Stimulated activated CD8-positive, alpha-beta memory T cell treated with anti-CD3 and anti-CD28 coated beads, Interleukin-12 subunit alpha, Interleukin-12 subunit beta, amount 100 ng/mL, for 24 hours (primary cell): Measurements from ENCODE around the gene NID2.

Experiments
- DNase-seq: peaks from one replicate; pipeline ENCODE4 v3.0.0-alpha.2; 2020; ENCODE audit errors: extremely low read depth

NID2 gene

GRCh38 chr14:52003324-52003723 is 65.5 kb downstream of the NID2 start:
- no peak for DNase-seq

- DNase-seq: no peak
Observed at GRCh38 chr14:52002542-52002941, 66.3 kb downstream of the NID2 start.

- no peak for DNase-seq
Observed at GRCh38 chr14:52000696-52001095, 68.2 kb downstream of the NID2 start.

DNA sequence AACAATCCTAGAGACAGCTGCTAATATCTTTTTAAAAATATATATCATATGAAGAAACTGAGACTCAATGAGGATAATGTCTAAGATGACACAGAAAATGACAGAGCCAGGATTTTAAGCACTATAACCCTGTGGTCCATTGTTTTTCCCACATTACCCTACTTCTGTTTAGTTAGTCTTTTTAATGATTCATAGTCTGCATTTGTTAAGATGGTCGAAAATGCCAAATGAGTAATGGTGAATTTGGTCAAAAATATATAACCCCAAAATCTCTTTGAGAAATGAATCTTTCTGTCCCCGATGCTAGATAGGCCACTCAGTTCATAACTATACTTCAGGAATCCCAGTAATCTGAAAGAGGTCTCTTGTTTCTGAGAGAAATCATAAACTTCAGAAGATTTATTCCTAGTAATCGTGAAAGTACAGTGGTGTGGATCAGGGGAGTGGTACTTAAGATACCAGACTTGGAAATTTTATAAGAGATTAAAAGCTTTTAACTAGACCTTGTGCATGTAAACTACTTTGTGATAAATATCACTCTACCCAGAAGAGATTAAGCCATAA is 68.8 kb downstream of the NID2 start:
- no peak for DNase-seq

GRCh38 chr14:51999084-51999483 is 69.8 kb downstream of the NID2 start:
- DNase-seq: no peak

DNA sequence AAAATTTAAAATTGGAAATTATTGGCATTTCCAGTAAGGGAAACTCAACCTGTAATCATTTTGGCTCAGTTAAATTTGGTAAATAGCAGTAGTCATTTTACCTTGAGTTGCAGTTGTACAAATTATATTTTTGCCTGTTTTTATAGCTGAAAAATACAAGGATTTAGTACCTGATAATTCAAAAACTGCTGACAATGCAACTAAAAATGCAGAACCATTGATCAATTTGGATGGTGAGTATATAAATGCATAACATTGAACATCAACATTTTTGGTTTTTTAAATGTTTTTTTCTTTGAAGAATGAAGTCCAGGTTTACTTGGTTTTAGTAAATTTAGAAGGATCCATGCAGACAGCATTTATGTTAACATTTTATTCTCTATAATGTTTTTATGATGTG is 70.5 kb downstream of the NID2 start:
- no peak for DNase-seq

GRCh38 chr14:51996148-51996746 is 72.6 kb downstream of the NID2 start:
- no peak for DNase-seq

- DNase-seq: no peak
Observed at GRCh38 chr14:51993285-51993920, 75.5 kb downstream of the NID2 start.

- no peak for DNase-seq
Observed at GRCh38 chr14:51990488-51990887, 78.4 kb downstream of the NID2 start.

- DNase-seq: peak; percentile 82
Observed at GRCh38 chr14:51989293-51990234, 79.3 kb downstream of the NID2 start, which contains the start of gene RTRAF. TSS of gene RTRAF (plus strand) at chr14:51989546. CDS start at chr14:51989640, 94 bp downstream.

DNA sequence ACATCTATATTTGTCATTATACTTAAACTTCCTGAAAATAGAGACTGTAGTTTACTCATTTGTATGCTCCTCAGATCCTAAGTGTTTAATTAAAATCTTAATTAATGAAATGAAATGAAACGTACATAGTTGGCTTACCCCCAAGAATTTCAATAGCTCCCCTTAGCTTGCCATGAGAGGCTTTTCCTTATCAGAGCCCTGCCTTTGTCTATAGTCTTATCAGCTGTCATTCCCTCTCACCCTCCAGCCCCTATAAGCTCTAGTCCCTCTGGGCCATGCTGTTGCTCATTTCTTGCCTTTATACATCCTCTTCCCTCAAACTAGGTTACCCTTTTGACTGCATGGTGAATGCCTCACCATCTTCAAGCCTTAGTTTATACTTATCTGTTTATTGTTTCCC is 80.6 kb downstream of the NID2 start:
- DNase-seq: no peak

DNA sequence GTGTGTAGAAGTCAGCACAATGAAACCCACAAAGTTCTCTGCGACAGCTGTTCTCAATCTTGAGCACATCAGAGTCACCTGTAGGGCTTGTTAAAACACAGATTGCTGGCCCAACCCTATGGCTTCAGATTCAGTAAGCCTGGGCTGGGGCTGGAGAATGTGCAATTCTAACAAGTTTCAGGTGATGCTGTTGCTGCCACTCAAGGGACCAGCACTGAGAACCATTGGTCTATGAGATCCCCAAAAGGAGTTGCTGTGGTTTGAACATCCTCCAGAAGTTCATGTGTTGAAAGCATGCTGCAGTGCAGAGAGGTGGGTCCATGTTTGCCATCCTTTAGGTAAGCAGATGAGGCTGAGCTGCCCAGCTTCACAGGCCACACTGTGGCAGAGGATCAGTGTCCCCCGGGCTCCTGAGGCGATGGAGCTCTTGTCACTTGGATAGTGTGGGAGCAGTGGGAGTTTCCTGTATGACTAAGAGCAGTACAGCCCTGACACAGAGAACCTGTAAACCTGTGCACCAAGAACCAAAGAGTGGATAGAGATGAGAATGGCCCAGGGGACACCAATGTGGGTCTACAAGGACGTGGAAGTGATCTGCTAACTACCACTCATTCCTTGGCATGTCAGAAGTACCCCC is 87.5 kb downstream of the NID2 start:
- no peak for DNase-seq

DNA sequence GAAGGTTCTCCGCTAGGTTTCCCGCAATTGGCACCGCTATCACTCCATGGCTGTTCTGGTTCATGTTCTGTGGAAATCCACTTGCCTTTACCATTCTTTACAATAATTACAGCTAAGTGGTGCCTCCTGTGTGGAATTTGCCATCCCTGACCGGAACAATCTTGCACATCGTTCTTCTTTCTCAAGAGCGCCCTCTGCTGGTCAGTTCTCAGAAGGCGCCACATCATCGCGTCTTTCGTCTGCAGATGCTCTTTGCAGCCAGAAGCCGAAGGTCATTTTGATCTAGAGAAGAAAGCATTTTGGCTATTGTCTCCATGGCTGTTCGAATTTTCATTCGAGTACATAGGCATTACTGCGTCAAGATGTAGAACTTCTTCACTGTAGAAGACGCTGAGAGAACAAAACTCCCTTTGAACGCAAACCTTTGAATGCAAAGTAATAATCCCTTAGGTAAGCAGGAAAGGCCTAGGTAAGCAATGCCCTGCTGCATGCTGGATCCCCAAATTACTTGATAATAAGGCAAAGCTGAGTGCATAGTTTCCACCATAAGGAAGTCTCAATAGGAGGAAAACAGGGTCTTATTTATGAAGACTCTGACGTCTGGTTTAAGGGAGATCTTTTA is 89.7 kb downstream of the NID2 start:
- DNase-seq: no peak

GRCh38 chr14:51978681-51979085 is 90.2 kb downstream of the NID2 start:
- no peak for DNase-seq

DNA sequence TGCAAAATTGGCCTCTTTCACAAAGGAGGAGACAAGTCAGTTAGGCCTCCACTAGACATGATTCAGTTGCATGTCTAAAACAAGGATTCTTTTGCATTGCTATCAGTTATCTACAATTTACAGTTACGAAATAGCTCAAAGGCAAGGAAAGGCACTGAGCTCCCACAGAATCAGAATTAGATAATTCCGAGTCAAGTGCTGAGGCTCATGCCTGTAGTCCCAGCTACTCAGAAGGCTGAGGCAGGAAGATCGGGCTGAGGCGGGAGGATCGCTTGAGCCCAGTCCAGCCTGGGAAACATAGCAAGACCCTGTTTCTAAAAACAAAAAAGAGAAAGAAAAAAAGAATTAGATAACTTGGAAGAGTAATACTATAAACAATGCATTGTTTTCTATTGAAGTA is 91.8 kb downstream of the NID2 start:
- DNase-seq: no peak

DNA sequence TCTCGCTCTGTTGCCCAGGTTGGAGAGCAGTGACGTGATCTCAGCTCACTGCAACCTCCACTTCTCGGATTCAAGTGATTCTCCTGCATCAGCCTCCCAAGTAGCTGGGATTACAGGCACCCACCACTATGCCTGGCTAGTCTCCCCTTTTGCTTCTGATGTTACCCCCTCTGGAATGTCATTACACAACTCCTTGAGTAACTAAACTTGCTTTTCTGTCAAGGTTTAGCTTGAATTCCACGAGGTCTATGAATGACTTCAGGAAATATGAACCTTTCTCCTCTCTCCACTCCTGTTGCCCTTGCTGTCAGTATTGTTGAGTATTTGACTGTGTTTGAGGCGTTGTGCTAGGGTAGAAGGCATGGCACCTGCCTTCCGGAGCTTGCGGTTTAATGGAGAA is 96.3 kb downstream of the NID2 start:
- DNase-seq: no peak

GRCh38 chr14:51969852-51970540 is 98.9 kb downstream of the NID2 start:
- DNase-seq: no peak

DNA sequence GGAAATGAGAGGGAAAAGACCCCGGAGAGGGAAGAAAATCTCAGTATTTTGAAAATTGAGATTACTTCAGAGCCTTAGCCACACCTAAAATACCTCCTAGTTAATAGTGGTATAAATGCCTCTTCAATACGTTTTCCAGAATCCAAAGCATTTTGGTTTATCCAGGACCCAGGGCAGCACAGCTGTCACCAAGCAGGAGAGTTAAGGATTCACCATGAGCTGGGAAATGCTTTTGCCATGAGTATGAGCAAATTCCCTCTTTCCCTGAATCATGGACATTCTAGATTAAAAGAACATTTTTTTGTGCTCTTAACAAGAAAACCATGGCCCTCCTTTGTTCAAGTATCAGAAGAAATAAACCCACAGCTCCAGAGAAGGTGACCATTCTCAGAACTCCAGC is 101.3 kb downstream of the NID2 start:
- no peak for DNase-seq

- no peak for DNase-seq
Observed at GRCh38 chr14:51963286-51963685, 105.6 kb downstream of the NID2 start.

DNA sequence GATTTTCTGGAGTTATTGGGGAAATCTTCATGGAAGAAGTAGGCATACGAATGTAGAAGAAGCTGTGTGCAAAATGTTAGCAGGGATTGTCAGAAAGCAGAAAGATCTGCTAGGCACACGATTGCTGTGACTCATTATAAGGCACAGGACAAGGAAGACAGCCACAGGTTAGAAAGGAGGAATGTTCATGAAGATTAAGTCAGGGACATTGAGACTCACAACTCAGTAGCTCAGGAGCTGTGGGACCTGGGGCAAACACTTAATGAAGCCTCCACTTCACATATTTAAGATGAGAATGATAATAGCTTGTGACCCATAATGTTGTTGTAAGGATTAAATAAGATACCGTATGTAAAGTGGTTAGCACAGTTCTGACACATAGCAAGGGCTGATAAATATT is 106.1 kb downstream of the NID2 start:
- no peak for DNase-seq

DNA sequence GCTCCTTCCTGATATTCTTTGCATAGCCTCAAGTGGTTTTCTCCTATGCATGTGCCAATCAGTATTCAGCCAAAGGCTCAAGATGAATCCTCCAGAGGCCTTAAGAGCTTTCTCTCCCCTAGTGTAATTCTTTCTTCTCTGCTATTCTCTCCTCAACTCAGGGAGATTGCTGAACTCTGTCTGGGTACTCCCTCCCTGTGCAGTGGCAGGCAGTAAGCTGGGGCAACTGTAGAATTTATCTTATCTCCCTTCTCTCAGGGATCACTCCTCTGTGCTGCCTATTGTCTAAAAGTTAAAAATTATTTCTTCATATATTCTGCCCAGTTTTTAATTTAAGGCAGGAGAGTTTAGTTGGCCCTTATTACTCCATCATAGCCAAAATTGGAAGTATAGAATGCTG is 108.0 kb downstream of the NID2 start:
- no peak for DNase-seq
